Panc1 (cell line): ENCODE measurements around the gene SLC13A5. TPM values are rescaled to one million over a fixed set of nuclear protein-coding genes. Genes with fewer than 3 reads are reported as not detected.
A peak's percentile ranks its signal among the peaks of the same experiment; 100 is the strongest.

Experiments used
- ATAC-seq: fragments of 200-7000 bp; cut with Tn5 transposase; 2 replicates; pipeline ENCODE4 v1.9.1; 2020; ENCODE audit warnings: mild to moderate bottlenecking, moderate library complexity
- BruUV-seq: library from RNA; stranded (reverse); fragments of 400-500 nt; replicated peaks from 2 replicates; lab custom pipeline; 2021; lab: Mats Ljungman, UMichigan
- CTCF ChIA-PET: fragments of 300-600 bp; sonication (Branson Sonifier 250); formaldehyde crosslinking; loops from one replicate; lab custom pipeline; 2022; ENCODE audit warnings: antibody characterized with exemption; lab: Charles Lee
- POLR2A ChIA-PET: fragments of 300-600 bp; sonication (Branson Sonifier 250); formaldehyde crosslinking; loops from one replicate; lab custom pipeline; 2022; ENCODE audit warnings: antibody characterized with exemption; lab: Charles Lee
- DNase-seq: peaks from one replicate; pipeline ENCODE4 v3.0.0-alpha.2; 2010; ENCODE audit warnings: low read depth, low spot score
- H3K27ac ChIP-seq: 2 replicates; pipeline ENCODE4 v1.5.1; 2011; ENCODE audit warnings: mild to moderate bottlenecking, low read length, inconsistent platforms
- H3K27me3 ChIP-seq: fragments of 200-500 bp; sonication (Bioruptor generic); 2 replicates; pipeline ENCODE4 v1.6.0; 2014; ENCODE audit warnings: low read length, inconsistent platforms; ENCODE audit not compliant: control insufficient read depth, insufficient read depth
- H3K36me3 ChIP-seq: fragments of 200-500 bp; sonication (Bioruptor generic); 2 replicates; pipeline ENCODE4 v1.5.1; 2014; ENCODE audit warnings: inconsistent platforms, mild to moderate bottlenecking, low read length, moderate library complexity; ENCODE audit not compliant: control insufficient read depth, insufficient read depth
- H3K4me1 ChIP-seq: 2 replicates; pipeline ENCODE4 v1.5.1; 2011; ENCODE audit warnings: inconsistent platforms, mild to moderate bottlenecking, low read length, moderate library complexity; ENCODE audit not compliant: control insufficient read depth, insufficient read depth
- H3K4me3 ChIP-seq, 2 experiments: 2 replicates each; pipeline ENCODE4 v1.5.1; 2011 to 2012; ENCODE audit warnings: low read depth in 2 of 2, low read length in 2 of 2, mild to moderate bottlenecking in 2 of 2, inconsistent platforms in 1 of 2, moderate library complexity in 1 of 2
- H3K9me3 ChIP-seq: fragments of 200-500 bp; sonication (Bioruptor generic); 2 replicates; pipeline ENCODE4 v1.5.1; 2014; ENCODE audit warnings: low read depth, mild to moderate bottlenecking, inconsistent platforms, low read length, moderate library complexity; ENCODE audit not compliant: control insufficient read depth, insufficient read depth
- CTCF ChIP-seq: fragments of 450-650 bp; IDR thresholded peaks from 2 replicates; pipeline ENCODE4 v1.5.1; 2017; ENCODE audit warnings: mild to moderate bottlenecking
- POLR2AphosphoS5 ChIP-seq: IDR thresholded peaks from 2 replicates; pipeline ENCODE4 v1.6.1; 2012; ENCODE audit warnings: mild to moderate bottlenecking, low read depth, low read length, moderate library complexity
- REST ChIP-seq, 2 experiments: IDR thresholded peaks; 2 replicates each; pipeline ENCODE4 v1.6.1; 2011 to 2012; ENCODE audit warnings: low read depth in 2 of 2, control low read depth in 1 of 2, low read length in 1 of 2, mild to moderate bottlenecking in 1 of 2, moderate library complexity in 1 of 2; ENCODE audit not compliant: insufficient read depth in 1 of 2
- SIN3A ChIP-seq: IDR thresholded peaks from 2 replicates; pipeline ENCODE4 v1.6.1; 2012; ENCODE audit warnings: low read depth, mild to moderate bottlenecking, low read length, moderate library complexity, borderline replicate concordance; ENCODE audit not compliant: insufficient read depth
- TCF7L2 ChIP-seq: IDR thresholded peaks from 2 replicates; pipeline ENCODE4 v1.6.1; 2011; ENCODE audit warnings: mild to moderate bottlenecking, low read depth, low read length, inconsistent platforms
- in situ Hi-C: cut with HindIII; loops from 2 replicates; pipeline ENCODE4 v1.10.0; 2016; ENCODE audit warnings: low sequenced_read_pairs, low pct_unique_long_range_greater_than_20kb
- intact Hi-C: fragments of 100-400 bp; cut with micrococcal nuclease; formaldehyde crosslinking; loops from one replicate; pipeline ENCODE4 v1.10.0; 2022; ENCODE audit not compliant: unreplicated experiment
- total RNA-seq: library from RNA; stranded (reverse); gene quantifications from one replicate; pipeline ENCODE4 v1.2.1, GENCODE V29; 2021; ENCODE audit not compliant: unreplicated experiment

SLC13A5 gene
- total RNA-seq, 1 experiment from 2014 or later: 0.26 TPM

GRCh38 chr17:6714315-6714874, 1.2 kb upstream of the SLC13A5 start:
- POLR2A ChIA-PET: interaction anchor here (0.6 kb wide), 1 partner anchor 8 kb away, joined by 3 read pairs; no protein-coding TSS in a partner anchor
- no peaks in the 10 kb centered on the region for H3K27me3 ChIP-seq
- in situ Hi-C loops: no loop called here

GRCh38 chr17:6713918-6714271, 726 bp upstream of the SLC13A5 start:
- Histone ChIP-seq H3K27ac (no peak overlapping the region), H3K4me1 (no peaks in the 10 kb centered on the region), H3K27me3 (no peaks in the 10 kb centered on the region), H3K9me3 (no peaks in the 10 kb centered on the region), H3K36me3 (no peaks in the 10 kb centered on the region), H3K4me3 (no peak overlapping the region)
- ChIA-PET CTCF (no interaction called here), POLR2A (interaction anchor here (0.6 kb wide), 1 partner anchor 8 kb away, joined by 3 read pairs; no protein-coding TSS in a partner anchor)
- no peak for DNase-seq
- no TSS peak for BruUV-seq
- in situ Hi-C loops: no loop called here
- intact Hi-C loops: no loop called here
- ATAC-seq: no peak
- TF ChIP-seq SIN3A (no peak), REST (IDR thresholded peaks at IDR 0.05; ENCODE audit: insufficient read depth in 1 of 2, low read depth in 2 of 2, low read length in 1 of 2) (no peak), POLR2AphosphoS5 (no peak), TCF7L2 (no peak), CTCF (no peak)

More at GRCh38 chr17:6714315-6714874, 1.2 kb upstream of the SLC13A5 start:
- H3K4me3 ChIP-seq: no peak overlapping the region
- no peak overlapping the region for H3K27ac ChIP-seq
- no peaks in the 10 kb centered on the region for H3K4me1 ChIP-seq
- no peaks in the 10 kb centered on the region for H3K36me3 ChIP-seq
- ATAC-seq: no peak
- intact Hi-C loops: no loop called here
- TF ChIP-seq SIN3A: no peak
- no peaks in the 10 kb centered on the region for H3K9me3 ChIP-seq
- DNase-seq: no peak
- CTCF ChIA-PET: no interaction called here
- BruUV-seq: no TSS peak

- TF ChIP-seq REST (IDR thresholded peaks at IDR 0.05; ENCODE audit: insufficient read depth in 1 of 2, low read depth in 2 of 2, low read length in 1 of 2): no peak
- no peak for TF ChIP-seq SIN3A
- TF ChIP-seq CTCF: no peak
- no peak for TF ChIP-seq TCF7L2
- TF ChIP-seq POLR2AphosphoS5: no peak
- Histone ChIP-seq H3K4me3 (peak overlapping the region in 1 of 2 experiments; percentile 19; a peak in 3 of 4 replicates), H3K27ac (no peak overlapping the region), H3K36me3 (no peaks in the 10 kb centered on the region), H3K9me3 (no peaks in the 10 kb centered on the region), H3K4me1 (no peaks in the 10 kb centered on the region), H3K27me3 (no peaks in the 10 kb centered on the region)
- in situ Hi-C loops: no loop called here
- DNase-seq: no peak
- POLR2A ChIA-PET: no interaction called here
- intact Hi-C loops: no loop called here
- CTCF ChIA-PET: interaction anchor here (0.6 kb wide), 1 partner anchor 410 kb away, joined by 3 read pairs; no protein-coding TSS in a partner anchor
- peak; percentile 28 for ATAC-seq
- BruUV-seq: no TSS peak
Observed at GRCh38 chr17:6712854-6713129, 377 bp downstream of the SLC13A5 start.
